Stimulated activated CD8-positive, alpha-beta memory T cell treated with anti-CD3 and anti-CD28 coated beads, Interleukin-7, amount 100 ng/mL, for 24 hours (primary cell): Measurements from ENCODE around the gene ZIC2.

ENCODE experiments used
- DNase-seq: peaks from one replicate; pipeline ENCODE4 v3.0.0-alpha.2; 2020; ENCODE audit warnings: low read depth

Gene ZIC2

GRCh38 chr13:99974296-99974938, 7.2 kb upstream of the ZIC2 start:
- DNase-seq, result no peak

DNA sequence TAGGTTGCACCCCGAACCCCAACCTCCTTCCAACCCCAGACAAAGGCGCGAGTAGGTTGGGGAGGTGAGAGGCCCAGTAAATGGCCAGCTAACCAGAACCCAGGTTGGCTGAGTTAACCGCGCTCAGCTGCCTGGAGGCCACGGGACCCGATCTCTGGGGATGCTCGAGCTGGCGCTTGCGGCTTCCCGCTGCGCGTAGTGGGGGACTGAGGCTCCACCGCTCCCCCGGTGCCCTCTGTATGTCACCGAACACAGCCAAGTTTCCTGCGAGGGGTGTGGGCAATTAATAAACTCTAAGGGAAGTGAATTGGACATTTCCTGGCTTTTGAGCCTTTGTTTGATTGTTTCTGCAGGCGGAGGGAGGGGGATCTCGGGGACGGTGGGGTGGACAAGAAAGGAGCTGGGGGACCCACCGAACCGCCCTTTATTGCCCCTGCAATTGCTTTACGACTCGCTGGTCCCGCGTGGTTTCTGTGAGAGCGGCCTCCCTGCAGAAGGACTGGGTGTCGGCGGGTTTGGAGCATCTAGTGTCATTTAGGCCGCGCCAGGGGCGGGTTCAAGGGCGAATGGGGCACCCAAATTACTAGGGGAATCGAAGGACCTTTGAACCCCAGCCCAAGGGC, 6.5 kb upstream of the ZIC2 start:
- no peak for DNase-seq

- no peak for DNase-seq
Measured at GRCh38 chr13:99975626-99976025, 6.0 kb upstream of the ZIC2 start.

DNA sequence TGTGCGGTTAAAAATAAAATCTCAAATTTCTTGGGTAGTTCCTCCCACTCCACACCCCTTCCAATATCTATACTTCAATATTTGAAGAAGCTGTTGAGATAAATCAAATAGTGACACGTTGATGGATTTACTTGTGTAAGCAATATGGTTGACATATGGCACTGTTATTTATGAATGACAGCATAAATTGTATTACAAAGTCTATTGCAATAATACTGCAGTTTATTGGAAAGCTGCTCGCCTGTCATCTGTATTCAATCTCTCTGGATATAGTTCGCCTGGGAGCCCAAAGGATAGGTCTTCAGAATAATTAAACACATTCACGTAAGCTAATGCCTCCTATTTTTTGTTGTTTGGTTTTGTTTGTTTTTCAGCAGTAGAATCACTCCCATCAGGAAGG, 5.0 kb upstream of the ZIC2 start:
- DNase-seq, result no peak

- DNase-seq, result no peak
Measured at GRCh38 chr13:99977334-99977911, 4.2 kb upstream of the ZIC2 start.

GRCh38 chr13:99977912-99978798, 3.4 kb upstream of the ZIC2 start:
- no peak for DNase-seq

DNA sequence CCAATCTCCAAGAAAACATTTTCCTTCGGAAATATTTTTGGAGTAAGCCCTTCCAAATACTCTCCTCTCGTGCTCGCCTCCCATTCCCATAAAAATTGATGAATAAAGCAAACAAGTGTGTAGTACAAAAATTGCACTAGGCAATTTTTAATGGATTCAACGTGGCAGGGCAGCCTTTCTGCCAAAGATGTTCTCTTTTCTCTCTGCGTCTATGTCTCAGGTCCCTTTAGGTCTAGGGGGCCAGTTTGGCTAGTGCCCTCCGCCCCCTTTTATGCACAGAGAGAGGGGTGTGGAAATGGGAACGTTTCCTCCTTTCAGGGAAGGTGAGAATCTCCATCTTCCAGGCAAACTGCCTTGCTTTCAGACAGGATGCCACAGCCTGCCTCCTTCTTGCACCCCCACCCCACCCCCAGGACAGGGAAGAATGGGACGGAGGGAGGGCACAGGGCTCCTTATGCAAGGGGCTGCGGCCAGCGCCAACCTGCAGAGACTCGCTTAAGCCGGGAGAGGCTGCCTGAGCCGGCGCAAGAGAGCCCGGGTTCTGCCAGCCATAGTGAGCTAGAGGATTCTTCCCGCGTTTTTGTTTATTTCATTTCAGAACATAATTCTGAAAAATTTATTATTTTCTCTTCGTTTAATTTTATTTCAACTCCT, 2.7 kb upstream of the ZIC2 start:
- DNase-seq, result no peak

GRCh38 chr13:99979453-99980200, 2.0 kb upstream of the ZIC2 start:
- no peak for DNase-seq

GRCh38 chr13:99980201-99980823, 1.3 kb upstream of the ZIC2 start:
- DNase-seq, result no peak

DNA sequence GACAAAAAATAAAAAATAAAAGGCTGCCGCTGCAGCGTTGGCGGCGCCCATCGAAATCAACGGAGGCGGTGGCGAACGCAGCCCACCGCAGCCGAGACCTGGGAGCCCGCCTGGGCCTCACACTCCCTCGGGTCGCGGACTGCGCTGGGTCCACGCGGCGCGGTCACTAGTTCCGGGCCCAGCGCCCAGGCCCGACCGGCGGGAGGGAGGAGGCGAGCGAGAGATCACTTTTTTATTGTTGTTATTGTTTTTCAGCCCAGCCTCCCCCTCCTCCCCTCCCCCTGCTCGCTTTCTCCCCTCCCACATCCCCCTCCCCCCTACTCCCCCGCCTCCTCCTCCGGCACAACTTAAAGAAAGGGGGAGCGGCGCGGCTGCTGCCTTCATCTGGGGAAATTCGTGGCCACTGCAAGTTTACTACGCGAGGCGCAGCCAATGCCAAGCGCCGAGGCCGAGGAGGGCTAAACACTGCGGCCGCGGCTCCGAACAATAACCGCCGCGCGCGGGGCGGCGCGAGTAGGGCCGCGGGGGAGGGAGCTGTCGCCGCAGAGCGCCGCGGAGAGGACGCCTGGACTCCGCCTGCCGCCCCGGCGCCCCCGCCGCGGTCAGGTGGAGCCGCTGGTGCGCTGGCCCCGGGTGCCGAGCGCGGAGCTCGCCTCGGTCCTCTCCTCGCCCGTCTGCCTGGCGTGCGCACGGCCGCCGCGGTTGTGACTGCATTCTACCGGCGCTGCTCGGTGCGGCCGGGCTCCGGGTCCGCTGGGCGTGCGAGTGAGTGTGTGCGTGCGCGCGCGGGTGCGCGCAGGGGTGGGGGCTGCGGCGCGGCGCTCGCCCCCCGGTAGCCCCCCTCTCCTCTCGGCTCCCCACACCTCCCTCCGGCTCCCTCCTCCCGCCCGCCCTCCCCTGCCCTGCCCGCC, 505 bp upstream of the ZIC2 start:
- no peak for DNase-seq

GRCh38 chr13:99982036-99982730, 599 bp downstream of the ZIC2 start:
- DNase-seq, result no peak

- no peak for DNase-seq
Measured at GRCh38 chr13:99982731-99983498, 1.3 kb downstream of the ZIC2 start.

DNA sequence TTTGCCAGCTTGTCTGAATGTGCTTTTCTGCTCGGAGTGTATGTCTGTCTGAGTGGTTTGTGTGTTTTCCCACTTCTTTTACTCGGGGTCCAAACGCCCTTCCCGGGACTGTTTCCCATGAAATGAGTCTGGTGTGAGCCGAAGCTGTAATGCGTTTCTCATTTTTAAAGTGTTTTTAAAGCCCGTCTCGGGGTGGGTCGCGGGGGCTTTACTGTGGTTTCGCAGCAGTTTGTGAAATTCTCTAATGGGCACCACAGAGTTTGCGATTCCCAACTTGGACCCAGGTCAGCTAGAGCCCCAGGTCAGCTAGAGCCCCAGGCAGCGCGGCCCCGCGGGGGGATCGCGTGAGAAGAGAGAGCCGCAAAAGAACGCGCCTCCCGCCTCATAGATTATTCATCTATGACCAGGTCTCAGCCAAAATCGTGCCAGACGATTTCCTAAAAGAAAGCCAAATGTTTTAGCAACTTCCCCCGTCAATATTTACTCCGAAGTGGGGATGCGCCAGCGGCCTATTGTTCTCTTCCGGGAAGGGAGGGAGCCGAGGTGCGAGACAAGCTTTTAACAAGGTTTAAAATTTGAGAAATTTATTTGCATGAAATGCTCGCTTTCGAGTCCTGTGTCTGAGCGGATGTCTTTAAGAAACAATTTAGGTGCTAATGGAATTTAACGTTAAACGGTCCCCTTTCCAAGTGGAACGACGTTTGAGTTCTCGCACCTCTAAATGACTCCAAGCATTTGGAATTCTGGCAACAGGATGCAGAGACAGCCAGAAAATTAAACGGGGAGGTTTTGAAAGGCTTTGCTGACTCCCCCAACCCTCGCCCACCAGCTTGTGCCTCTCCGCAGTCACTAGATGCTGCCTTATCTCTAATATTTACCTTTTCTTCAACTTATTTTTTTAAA, 2.2 kb downstream of the ZIC2 start:
- DNase-seq, result no peak

DNA sequence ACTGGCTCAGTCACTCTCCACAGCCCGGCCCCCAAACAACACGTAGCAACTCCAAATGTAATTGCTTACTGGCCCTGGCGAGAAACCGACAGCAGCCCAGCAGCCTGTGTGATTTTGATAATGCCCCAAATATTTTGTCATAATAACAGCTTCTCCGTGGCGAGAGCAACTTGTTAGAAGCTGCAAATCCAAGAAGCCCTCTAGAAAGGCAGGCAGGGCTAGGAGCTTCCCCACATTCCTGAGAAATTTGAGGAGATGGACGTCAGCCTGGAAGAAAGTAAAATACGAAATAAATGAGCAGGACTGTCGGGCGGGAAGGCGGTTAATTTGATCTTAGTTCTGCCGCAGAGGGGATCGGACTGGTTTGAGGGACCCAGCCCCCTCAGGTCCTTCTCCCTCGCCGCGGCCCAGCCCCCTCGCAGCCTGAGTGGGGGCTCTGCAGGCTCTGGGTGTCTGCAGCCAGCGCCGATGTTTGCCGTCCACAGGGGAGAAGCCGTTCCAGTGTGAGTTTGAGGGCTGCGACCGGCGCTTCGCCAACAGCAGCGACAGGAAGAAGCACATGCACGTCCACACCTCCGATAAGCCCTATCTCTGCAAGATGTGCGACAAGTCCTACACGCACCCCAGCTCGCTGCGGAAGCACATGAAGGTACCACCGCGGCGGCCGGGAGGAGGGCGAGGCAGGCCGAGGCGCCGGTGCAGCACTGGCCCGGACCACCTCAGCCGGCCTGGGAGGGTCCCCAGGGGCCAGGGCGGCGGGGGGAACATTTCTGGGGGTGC, 3.1 kb downstream of the ZIC2 start:
- DNase-seq, result no peak

GRCh38 chr13:99985241-99985874, 3.8 kb downstream of the ZIC2 start:
- no peak for DNase-seq

GRCh38 chr13:99985886-99986527, 4.4 kb downstream of the ZIC2 start:
- DNase-seq, result no peak
